HUES6 (cell line): Measurements from ENCODE around the gene CRABP2.

ENCODE experiments used
- H3K27ac ChIP-seq: 2 replicates; pipeline ENCODE4 v1.7.0; 2013; ENCODE audit warnings: low read depth, mild to moderate bottlenecking, low read length, inconsistent platforms
- H3K27me3 ChIP-seq: 2 replicates; pipeline ENCODE4 v1.6.1; 2013; ENCODE audit warnings: low read length; ENCODE audit not compliant: control insufficient read depth, insufficient read depth
- H3K36me3 ChIP-seq: 2 replicates; pipeline ENCODE4 v1.6.1; 2013; ENCODE audit warnings: low read length; ENCODE audit not compliant: control insufficient read depth, insufficient read depth
- H3K4me1 ChIP-seq: 2 replicates; pipeline ENCODE4 v1.6.1; 2013; ENCODE audit warnings: low read length; ENCODE audit not compliant: control insufficient read depth, insufficient read depth
- H3K4me3 ChIP-seq: 2 replicates; pipeline ENCODE4 v1.5.1; 2013; ENCODE audit warnings: low read depth, low read length
- H3K9ac ChIP-seq: one replicate; pipeline ENCODE4 v1.6.1; 2013; ENCODE audit warnings: mild to moderate bottlenecking, low read length
- H3K9me3 ChIP-seq: 2 replicates; pipeline ENCODE4 v1.6.1; 2013; ENCODE audit warnings: low read depth, low read length; ENCODE audit not compliant: control insufficient read depth, insufficient read depth

The CRABP2 gene

GRCh38 chr1:156747742-156748669 lies 42.6 kb upstream of the CRABP2 start:
- H3K36me3 ChIP-seq, result peaks cover 24% of the 10 kb centered on the region
- H3K27ac ChIP-seq, result peak overlapping the region; percentile 81
- H3K9ac ChIP-seq, result peak overlapping the region; percentile 97
- no peaks in the 10 kb centered on the region for H3K9me3 ChIP-seq
- peaks cover 57% of the 10 kb centered on the region for H3K4me1 ChIP-seq
- peak overlapping the region; percentile 94 for H3K4me3 ChIP-seq
- H3K27me3 ChIP-seq, result no peaks in the 10 kb centered on the region

GRCh38 chr1:156746728-156747631 lies 41.6 kb upstream of the CRABP2 start:
- Histone ChIP-seq H3K36me3 (peaks cover 26% of the 10 kb centered on the region), H3K4me1 (peaks cover 56% of the 10 kb centered on the region)

GRCh38 chr1:156746406-156746727 lies 41.0 kb upstream of the CRABP2 start:
- Histone ChIP-seq H3K9ac (peak overlapping the region; percentile 99), H3K4me3 (peak overlapping the region; percentile 73), H3K9me3 (no peaks in the 10 kb centered on the region), H3K27me3 (no peaks in the 10 kb centered on the region), H3K27ac (peak overlapping the region; percentile 100), H3K4me1 (peaks cover 62% of the 10 kb centered on the region), H3K36me3 (peaks cover 26% of the 10 kb centered on the region)

More at GRCh38 chr1:156746728-156747631, 41.6 kb upstream of the CRABP2 start:
- H3K27ac ChIP-seq, result peak overlapping the region; percentile 100
- no peaks in the 10 kb centered on the region for H3K27me3 ChIP-seq
- H3K9ac ChIP-seq, result peak overlapping the region; percentile 99
- no peaks in the 10 kb centered on the region for H3K9me3 ChIP-seq
- H3K4me3 ChIP-seq, result peak overlapping the region; percentile 94

DNA sequence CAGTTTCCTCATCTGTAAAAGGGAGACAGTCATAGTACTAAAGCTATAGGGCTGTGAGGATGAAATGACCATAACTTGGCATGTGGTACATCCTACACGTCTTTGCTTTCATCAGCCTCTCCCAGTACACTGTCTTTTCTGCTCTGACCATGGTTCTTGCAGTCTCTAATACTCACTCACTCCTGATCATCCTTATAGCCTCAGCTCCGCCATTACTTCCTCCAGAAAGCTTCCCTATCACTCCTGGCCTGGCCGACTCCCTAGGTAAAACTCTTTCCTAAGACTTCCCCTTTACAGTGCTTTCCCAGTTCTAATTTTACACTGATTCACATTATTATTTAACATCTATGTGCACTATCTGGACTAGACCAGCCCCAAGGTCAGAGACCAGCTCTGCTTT lies 40.5 kb upstream of the CRABP2 start:
- Histone ChIP-seq H3K4me1 (peaks cover 62% of the 10 kb centered on the region), H3K4me3 (peak overlapping the region; percentile 73), H3K9me3 (no peaks in the 10 kb centered on the region), H3K27me3 (no peaks in the 10 kb centered on the region), H3K27ac (peak overlapping the region; percentile 100; the same call in 1 of the 2 replicates), H3K9ac (no peak overlapping the region), H3K36me3 (peaks cover 26% of the 10 kb centered on the region)

DNA sequence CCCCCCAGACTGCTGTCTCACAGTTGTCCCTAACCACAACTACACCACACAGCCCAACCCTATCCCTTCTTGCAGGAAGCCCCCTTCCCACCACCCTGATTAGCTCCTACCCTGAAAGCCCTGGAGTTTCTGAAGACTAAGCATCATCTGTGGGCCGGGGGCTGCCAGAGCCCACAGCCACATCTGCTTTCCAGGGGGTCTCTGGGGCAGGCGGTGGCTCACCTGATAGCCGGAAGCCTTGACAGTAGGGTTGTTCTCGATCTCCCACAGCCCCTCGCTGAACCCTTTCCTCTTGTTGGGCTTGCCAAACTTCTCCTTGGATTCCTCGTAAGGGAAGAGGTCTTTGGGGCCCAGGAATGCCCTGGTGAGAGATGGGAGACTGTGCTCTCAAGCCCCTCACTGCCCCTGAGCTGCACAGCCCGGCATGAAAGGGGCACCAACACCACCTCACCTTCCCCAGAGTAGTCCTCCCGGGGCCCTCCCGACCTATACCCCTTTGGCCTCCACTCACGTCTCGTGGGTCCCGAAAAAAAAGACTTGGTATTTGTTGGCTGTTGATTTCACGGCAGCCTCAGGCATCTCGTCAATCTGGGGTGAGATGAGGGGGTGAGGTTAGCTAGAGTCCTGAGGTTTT lies 39.5 kb upstream of the CRABP2 start:
- H3K9ac ChIP-seq, result peak overlapping the region; percentile 15
- peaks cover 26% of the 10 kb centered on the region for H3K36me3 ChIP-seq
- H3K27ac ChIP-seq, result peak overlapping the region; percentile 19; the same call in 1 of the 2 replicates
- no peaks in the 10 kb centered on the region for H3K9me3 ChIP-seq
- no peak overlapping the region for H3K4me3 ChIP-seq
- H3K4me1 ChIP-seq, result peaks cover 57% of the 10 kb centered on the region
- no peaks in the 10 kb centered on the region for H3K27me3 ChIP-seq

- Histone ChIP-seq H3K36me3 (peaks cover 26% of the 10 kb centered on the region), H3K27me3 (no peaks in the 10 kb centered on the region), H3K9me3 (no peaks in the 10 kb centered on the region), H3K27ac (no peak overlapping the region), H3K4me3 (no peak overlapping the region), H3K4me1 (peaks cover 51% of the 10 kb centered on the region), H3K9ac (no peak overlapping the region)
Observed at GRCh38 chr1:156744344-156744743, 39.0 kb upstream of the CRABP2 start.

DNA sequence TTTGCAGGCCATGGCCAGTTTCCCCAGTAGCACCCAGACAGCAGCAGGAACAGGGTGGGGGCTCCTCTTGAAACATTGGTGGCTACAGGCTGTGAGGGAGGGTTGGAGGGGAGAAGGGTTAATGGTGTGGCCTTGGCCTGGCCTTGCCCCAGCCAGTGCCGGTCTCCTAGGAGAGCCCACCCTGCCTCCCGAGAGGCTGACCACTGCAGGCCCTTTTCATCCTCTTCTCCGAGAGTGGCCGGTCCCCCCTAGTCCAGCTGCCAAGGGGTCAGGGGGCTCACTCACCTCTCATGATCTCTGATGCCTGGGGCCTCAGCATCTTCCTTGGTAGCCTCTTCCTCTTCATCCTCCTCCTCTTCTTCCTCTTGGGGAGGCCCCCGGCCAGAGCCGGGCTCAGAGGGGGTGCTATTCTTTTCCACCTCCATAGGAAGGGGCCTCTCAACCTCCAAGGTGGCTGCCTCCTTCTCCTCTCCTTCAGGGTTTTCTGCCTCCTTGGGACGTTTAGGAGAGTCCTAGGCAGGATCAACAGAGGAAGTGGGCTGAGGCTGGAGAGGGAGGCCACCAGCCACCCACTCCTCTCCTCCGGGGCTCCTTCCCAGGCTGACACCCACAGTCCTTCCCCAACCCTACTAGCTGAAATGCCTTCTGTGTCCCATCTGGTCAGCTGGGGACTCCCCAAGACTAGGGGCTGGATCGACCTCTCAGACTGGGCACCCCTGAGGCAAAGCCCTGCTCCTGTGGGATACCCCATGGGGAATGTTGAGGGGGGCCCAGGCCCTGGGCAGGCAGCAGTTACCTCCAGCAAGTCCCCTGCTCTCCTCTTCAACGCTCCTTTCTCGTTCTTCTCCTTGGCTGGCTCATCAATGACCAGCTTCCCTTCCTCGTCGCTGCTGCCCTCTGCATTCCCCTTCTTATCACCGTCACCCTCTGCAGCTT lies 38.3 kb upstream of the CRABP2 start:
- H3K4me3 ChIP-seq, result no peak overlapping the region
- H3K36me3 ChIP-seq, result peaks cover 26% of the 10 kb centered on the region
- no peaks in the 10 kb centered on the region for H3K27me3 ChIP-seq
- no peaks in the 10 kb centered on the region for H3K9me3 ChIP-seq
- no peak overlapping the region for H3K9ac ChIP-seq
- no peak overlapping the region for H3K27ac ChIP-seq
- H3K4me1 ChIP-seq, result peaks cover 44% of the 10 kb centered on the region

GRCh38 chr1:156742801-156743200 lies 37.4 kb upstream of the CRABP2 start:
- Histone ChIP-seq H3K9me3 (no peaks in the 10 kb centered on the region), H3K9ac (no peak overlapping the region), H3K27ac (no peak overlapping the region), H3K27me3 (no peaks in the 10 kb centered on the region), H3K4me3 (no peak overlapping the region), H3K4me1 (peaks cover 36% of the 10 kb centered on the region), H3K36me3 (peaks cover 31% of the 10 kb centered on the region)

DNA sequence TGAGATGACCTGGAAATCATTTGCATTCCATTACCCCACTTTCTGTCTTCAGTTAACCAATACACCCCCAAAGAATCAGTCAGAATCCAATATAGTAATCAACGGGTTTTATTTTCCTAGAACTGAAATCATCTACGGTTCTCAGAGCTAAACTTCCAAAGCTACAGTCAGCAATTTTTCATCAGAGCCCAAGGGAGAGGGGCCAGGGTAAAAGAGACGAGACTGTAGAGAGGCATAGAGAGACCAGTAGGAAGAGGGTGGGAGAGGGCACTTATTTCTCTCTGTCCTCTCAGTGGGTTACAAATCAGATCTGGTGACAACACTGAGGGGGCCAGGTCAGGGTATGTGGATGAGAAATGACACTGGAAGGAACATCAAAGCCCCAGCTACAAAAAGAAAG lies 36.6 kb upstream of the CRABP2 start:
- peaks cover 39% of the 10 kb centered on the region for H3K36me3 ChIP-seq
- H3K4me1 ChIP-seq, result peaks cover 30% of the 10 kb centered on the region
- H3K9ac ChIP-seq, result peak overlapping the region; percentile 21
- H3K9me3 ChIP-seq, result no peaks in the 10 kb centered on the region
- H3K4me3 ChIP-seq, result no peak overlapping the region
- H3K27ac ChIP-seq, result peak overlapping the region; percentile 37; the same call in 1 of the 2 replicates
- no peaks in the 10 kb centered on the region for H3K27me3 ChIP-seq

- Histone ChIP-seq H3K4me1 (peaks cover 27% of the 10 kb centered on the region), H3K4me3 (peak overlapping the region; percentile 38), H3K27ac (peak overlapping the region; percentile 37), H3K36me3 (peaks cover 44% of the 10 kb centered on the region), H3K9me3 (no peaks in the 10 kb centered on the region), H3K27me3 (no peaks in the 10 kb centered on the region), H3K9ac (peak overlapping the region; percentile 21)
Observed at GRCh38 chr1:156741481-156741983, 36.1 kb upstream of the CRABP2 start.
